Esophagus squamous epithelium (tissue), 4 donors: Measurements from ENCODE around the gene CARMIL1.

ENCODE experiments used
- CTCF ChIP-seq, 6 experiments: fragments of 450-650 bp in 4 of 6; fragments of 200-600 bp in 2 of 6; sonication (generic) in 2 of 6; IDR thresholded peaks; one replicate each; pipeline ENCODE4 v1.5.1; 2016 to 2019; ENCODE audit warnings: antibody characterized with exemption in 6 of 6, mild to moderate bottlenecking in 4 of 6, moderate library complexity in 4 of 6
- POLR2A ChIP-seq, 4 donors: fragments of 450-650 bp; IDR thresholded peaks; one replicate each; pipeline ENCODE4 v1.6.1; 2017; ENCODE audit warnings: antibody characterized with exemption in 4 of 4, mild to moderate bottlenecking in 4 of 4, moderate library complexity in 3 of 4

- no peak for TF ChIP-seq CTCF (IDR thresholded peaks at IDR 0.05)
- TF ChIP-seq POLR2A (IDR thresholded peaks at IDR 0.05), result no peak
Observed at GRCh38 chr6:25511376-25511775, 232.2 kb downstream of the CARMIL1 start.
